Coronary artery (tissue), 2 donors: Measurements from ENCODE around the gene EPB41L1.

Experiments used
- DNase-seq: peaks from one replicate; pipeline ENCODE4 v3.0.0-alpha.2; 2017; ENCODE audit warnings: low spot score
- H3K27ac ChIP-seq, 2 donors: fragments of 200-600 bp; sonication (generic); one replicate each; pipeline ENCODE4 v1.5.1; 2016 to 2019
- H3K4me3 ChIP-seq: fragments of 200-600 bp; sonication (generic); 2 replicates; pipeline ENCODE4 v1.5.1; 2016; ENCODE audit warnings: mild to moderate bottlenecking, moderate library complexity
- CTCF ChIP-seq: fragments of 200-600 bp; sonication (generic); IDR thresholded peaks from one replicate; pipeline ENCODE4 v1.5.1; 2019; ENCODE audit warnings: antibody characterized with exemption

Gene EPB41L1

GRCh38 chr20:36243726-36244125, 89.2 kb downstream of the EPB41L1 start:
- TF ChIP-seq CTCF: no peak
- no peak overlapping the region for H3K27ac ChIP-seq
- no peak for DNase-seq
- H3K4me3 ChIP-seq: no peak overlapping the region

- no peak for TF ChIP-seq CTCF
- no peak overlapping the region for H3K27ac ChIP-seq
- no peak for DNase-seq
- no peak overlapping the region for H3K4me3 ChIP-seq
Measured at GRCh38 chr20:36246401-36246800, 91.9 kb downstream of the EPB41L1 start.

GRCh38 chr20:36248836-36249235, 94.3 kb downstream of the EPB41L1 start:
- H3K4me3 ChIP-seq: no peak overlapping the region
- H3K27ac ChIP-seq: no peak overlapping the region
- DNase-seq: no peak
- TF ChIP-seq CTCF: no peak

- DNase-seq: no peak
- no peak for TF ChIP-seq CTCF
- no peak overlapping the region for H3K27ac ChIP-seq
- H3K4me3 ChIP-seq: no peak overlapping the region
Measured at GRCh38 chr20:36249450-36249849, 94.9 kb downstream of the EPB41L1 start.

GRCh38 chr20:36251426-36251825, 96.9 kb downstream of the EPB41L1 start:
- TF ChIP-seq CTCF: no peak
- no peak for DNase-seq
- no peak overlapping the region for H3K27ac ChIP-seq
- H3K4me3 ChIP-seq: no peak overlapping the region

- no peak overlapping the region for H3K4me3 ChIP-seq
- TF ChIP-seq CTCF: no peak
- no peak overlapping the region for H3K27ac ChIP-seq
- no peak for DNase-seq
Measured at GRCh38 chr20:36252511-36252910, 98.0 kb downstream of the EPB41L1 start.

- no peak for TF ChIP-seq CTCF
- Histone ChIP-seq H3K27ac (no peak overlapping the region), H3K4me3 (no peak overlapping the region)
- no peak for DNase-seq
Measured at GRCh38 chr20:36253036-36253435, 98.5 kb downstream of the EPB41L1 start.
